Fibroblast of skin of left quadriceps (primary cell): ENCODE measurements around the gene KPNA3.

Source experiments
- DNase-seq, 2 experiments: peaks; one replicate each; pipeline ENCODE4 v3.0.0-alpha.2; 2013; ENCODE audit warnings: low read depth in 2 of 2

The KPNA3 gene

GRCh38 chr13:49679246-49679645, 113.2 kb downstream of the KPNA3 start:
- DNase-seq = no peak

- no peak for DNase-seq
Observed at GRCh38 chr13:49678191-49678914, 114.1 kb downstream of the KPNA3 start.

- no peak for DNase-seq
Observed at GRCh38 chr13:49676581-49677298, 115.7 kb downstream of the KPNA3 start.

GRCh38 chr13:49670828-49671227, 121.7 kb downstream of the KPNA3 start:
- DNase-seq = no peak

GRCh38 chr13:49669735-49670309, 122.7 kb downstream of the KPNA3 start:
- DNase-seq = peak in 1 of 2 experiments; percentile 51

- DNase-seq = no peak
Observed at GRCh38 chr13:49667773-49668172, 124.7 kb downstream of the KPNA3 start.

- DNase-seq = no peak
Observed at GRCh38 chr13:49664606-49665005, 127.9 kb downstream of the KPNA3 start.

- DNase-seq = no peak
Observed at GRCh38 chr13:49657241-49657641, 135.2 kb downstream of the KPNA3 start.

- no peak for DNase-seq
Observed at GRCh38 chr13:49655906-49656305, 136.6 kb downstream of the KPNA3 start.

- no peak for DNase-seq
Observed at GRCh38 chr13:49654011-49654410, 138.5 kb downstream of the KPNA3 start.

GRCh38 chr13:49653478-49653877, 139.0 kb downstream of the KPNA3 start:
- no peak for DNase-seq

GRCh38 chr13:49652355-49653305, 139.9 kb downstream of the KPNA3 start:
- DNase-seq = peak in 1 of 2 experiments; percentile 12

GRCh38 chr13:49651570-49652354, 140.7 kb downstream of the KPNA3 start:
- DNase-seq = no peak

- no peak for DNase-seq
Observed at GRCh38 chr13:49649963-49650312, 142.5 kb downstream of the KPNA3 start.
